PC-3 (cell line): ENCODE data around the gene PLIN3. TPM values are rescaled to one million over a fixed set of nuclear protein-coding genes. Genes with fewer than 3 reads are reported as not detected.

Experiments
- ATAC-seq: fragments of 200-7000 bp; cut with Tn5 transposase; 2 replicates; pipeline ENCODE4 v1.9.1; 2020; ENCODE audit warnings: mild to moderate bottlenecking, moderate library complexity
- BruUV-seq: library from RNA; stranded (reverse); fragments of 400-500 nt; replicated peaks from 2 replicates; lab custom pipeline; 2021; lab: Mats Ljungman, UMichigan
- CTCF ChIA-PET: fragments of 300-600 bp; sonication (Branson Sonifier 250); formaldehyde crosslinking; loops from one replicate; lab custom pipeline; 2022; ENCODE audit warnings: antibody characterized with exemption; lab: Charles Lee
- POLR2A ChIA-PET: fragments of 300-600 bp; sonication (Branson Sonifier 250); formaldehyde crosslinking; loops from one replicate; lab custom pipeline; 2022; ENCODE audit warnings: antibody characterized with exemption; ENCODE audit not compliant: unreplicated experiment; lab: Charles Lee
- DNase-seq: peaks from one replicate; pipeline ENCODE4 v3.0.0-alpha.2; 2015
- H2AFZ ChIP-seq: fragments of 300-600 bp; sonication (generic); 2 replicates; pipeline ENCODE4 v1.6.0; 2016; ENCODE audit warnings: antibody characterized with exemption, low read length
- H3F3A ChIP-seq: fragments of 300-600 bp; sonication (generic); one replicate; pipeline ENCODE4 v1.6.0; 2017; ENCODE audit warnings: antibody characterized with exemption, low read length, control low read depth, mild to moderate bottlenecking; ENCODE audit not compliant: unreplicated experiment
- H3K27ac ChIP-seq: fragments of 300-600 bp; sonication (generic); 2 replicates; pipeline ENCODE4 v1.5.1; 2016; ENCODE audit warnings: mild to moderate bottlenecking, low read length
- H3K27me3 ChIP-seq: fragments of 300-600 bp; sonication (generic); 2 replicates; pipeline ENCODE4 v1.6.1; 2016; ENCODE audit warnings: low read length, mixed read lengths
- H3K36me3 ChIP-seq: fragments of 300-600 bp; sonication (generic); 2 replicates; pipeline ENCODE4 v1.6.1; 2016; ENCODE audit warnings: low read depth, mixed run types, low read length, mixed read lengths
- H3K4me1 ChIP-seq: fragments of 300-600 bp; sonication (generic); 2 replicates; pipeline ENCODE4 v1.5.1; 2016; ENCODE audit warnings: low read length; ENCODE audit not compliant: insufficient read depth
- H3K4me2 ChIP-seq: fragments of 300-600 bp; sonication (generic); 2 replicates; pipeline ENCODE4 v1.6.0; 2016; ENCODE audit warnings: low read length
- H3K4me3 ChIP-seq: fragments of 300-600 bp; sonication (generic); 2 replicates; pipeline ENCODE4 v1.5.1; 2016; ENCODE audit warnings: mild to moderate bottlenecking, low read length, mixed read lengths
- H3K79me2 ChIP-seq: fragments of 300-600 bp; sonication (generic); 2 replicates; pipeline ENCODE4 v1.6.1; 2017; ENCODE audit warnings: low read length, mixed read lengths
- H3K9ac ChIP-seq: fragments of 300-600 bp; sonication (generic); 2 replicates; pipeline ENCODE4 v1.6.0; 2016; ENCODE audit warnings: mild to moderate bottlenecking, low read length
- H3K9me2 ChIP-seq: fragments of 300-600 bp; sonication (generic); replicated peaks from 2 replicates; pipeline ENCODE4 v1.6.1; 2016; ENCODE audit warnings: mixed run types, low read length, mixed read lengths
- H3K9me3 ChIP-seq: fragments of 300-600 bp; sonication (generic); 2 replicates; pipeline ENCODE4 v1.6.1; 2016; ENCODE audit warnings: low read length, mixed read lengths
- H4K20me1 ChIP-seq: fragments of 300-600 bp; sonication (generic); 2 replicates; pipeline ENCODE4 v1.6.1; 2016; ENCODE audit warnings: low read length, mixed read lengths
- EZH2 ChIP-seq: fragments of 300-600 bp; sonication (generic); IDR thresholded peaks from one replicate; pipeline ENCODE4 v1.6.1; 2017; ENCODE audit warnings: antibody characterized with exemption, mild to moderate bottlenecking, low read length; ENCODE audit not compliant: unreplicated experiment
- EZH2phosphoT487 ChIP-seq: fragments of 300-600 bp; sonication (generic); IDR thresholded peaks from 2 replicates; pipeline ENCODE4 v1.6.1; 2018; ENCODE audit warnings: mild to moderate bottlenecking, antibody characterized with exemption, low read length, borderline replicate concordance
- intact Hi-C: fragments of 100-400 bp; cut with micrococcal nuclease; formaldehyde crosslinking; loops from 2 replicates; pipeline ENCODE4 v1.9.0; 2023
- total RNA-seq: library from RNA; depleted of rRNA; stranded (reverse); fragments of >200 nt; gene quantifications from 2 replicates; pipeline ENCODE4 v1.2.3, GENCODE V29; 2014
- TF ChIP-seq, protein P1 (sequence below): fragments of 300-600 bp; sonication (generic); conservative IDR thresholded peaks from 2 replicates; pipeline ENCODE4 v1.5.1; 2017; ENCODE audit warnings: antibody characterized with exemption, low read depth, mild to moderate bottlenecking, low read length

The PLIN3 gene
- total RNA-seq, 1 experiment from 2014 or later = 136 TPM

DNA sequence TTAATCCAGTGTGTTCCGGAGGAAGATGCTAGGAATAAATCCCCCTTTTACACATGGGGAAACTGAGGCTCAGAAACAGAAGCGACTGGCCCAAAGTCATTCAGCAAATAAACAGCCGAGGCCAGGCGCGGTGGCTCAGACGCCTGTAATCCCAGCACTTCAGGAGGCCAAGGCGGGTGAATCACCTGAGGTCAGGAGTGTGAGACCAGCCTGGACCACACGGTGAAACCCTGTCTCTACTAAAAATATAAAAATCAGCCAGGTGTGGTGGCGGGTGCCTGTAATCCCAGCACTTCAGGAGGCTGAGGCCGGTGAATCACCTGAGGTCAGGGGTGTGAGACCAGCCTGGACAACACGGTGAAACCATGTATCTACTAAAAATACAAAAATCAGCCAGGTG is 11.6 kb upstream of the PLIN3 start:
- ChIA-PET POLR2A (interaction anchor here (0.7 kb wide), 1 partner anchor 88 kb away, joined by 4 read pairs; no protein-coding TSS in a partner anchor), CTCF (no interaction called here)
- Histone ChIP-seq H3K9me3 (no peaks in the 10 kb centered on the region), H3K4me3 (no peak overlapping the region), H4K20me1 (no peaks in the 10 kb centered on the region), H3K4me1 (no peaks in the 10 kb centered on the region), H3K27me3 (no peaks in the 10 kb centered on the region), H3K36me3 (no peaks in the 10 kb centered on the region), H3K9me2 (no peaks in the 10 kb centered on the region), H3F3A (no peaks in the 10 kb centered on the region), H2AFZ (no peak overlapping the region), H3K9ac (no peak overlapping the region), H3K4me2 (no peak overlapping the region), H3K79me2 (no peaks in the 10 kb centered on the region), H3K27ac (no peak overlapping the region)
- intact Hi-C loops = no loop called here
- TF ChIP-seq EZH2phosphoT487 (no peak), EZH2 (no peak)
- TF ChIP-seq, protein P1, sequence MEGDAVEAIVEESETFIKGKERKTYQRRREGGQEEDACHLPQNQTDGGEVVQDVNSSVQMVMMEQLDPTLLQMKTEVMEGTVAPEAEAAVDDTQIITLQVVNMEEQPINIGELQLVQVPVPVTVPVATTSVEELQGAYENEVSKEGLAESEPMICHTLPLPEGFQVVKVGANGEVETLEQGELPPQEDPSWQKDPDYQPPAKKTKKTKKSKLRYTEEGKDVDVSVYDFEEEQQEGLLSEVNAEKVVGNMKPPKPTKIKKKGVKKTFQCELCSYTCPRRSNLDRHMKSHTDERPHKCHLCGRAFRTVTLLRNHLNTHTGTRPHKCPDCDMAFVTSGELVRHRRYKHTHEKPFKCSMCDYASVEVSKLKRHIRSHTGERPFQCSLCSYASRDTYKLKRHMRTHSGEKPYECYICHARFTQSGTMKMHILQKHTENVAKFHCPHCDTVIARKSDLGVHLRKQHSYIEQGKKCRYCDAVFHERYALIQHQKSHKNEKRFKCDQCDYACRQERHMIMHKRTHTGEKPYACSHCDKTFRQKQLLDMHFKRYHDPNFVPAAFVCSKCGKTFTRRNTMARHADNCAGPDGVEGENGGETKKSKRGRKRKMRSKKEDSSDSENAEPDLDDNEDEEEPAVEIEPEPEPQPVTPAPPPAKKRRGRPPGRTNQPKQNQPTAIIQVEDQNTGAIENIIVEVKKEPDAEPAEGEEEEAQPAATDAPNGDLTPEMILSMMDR = no peak
- no peak for DNase-seq
- no TSS peak for BruUV-seq
- no peak for ATAC-seq

DNA sequence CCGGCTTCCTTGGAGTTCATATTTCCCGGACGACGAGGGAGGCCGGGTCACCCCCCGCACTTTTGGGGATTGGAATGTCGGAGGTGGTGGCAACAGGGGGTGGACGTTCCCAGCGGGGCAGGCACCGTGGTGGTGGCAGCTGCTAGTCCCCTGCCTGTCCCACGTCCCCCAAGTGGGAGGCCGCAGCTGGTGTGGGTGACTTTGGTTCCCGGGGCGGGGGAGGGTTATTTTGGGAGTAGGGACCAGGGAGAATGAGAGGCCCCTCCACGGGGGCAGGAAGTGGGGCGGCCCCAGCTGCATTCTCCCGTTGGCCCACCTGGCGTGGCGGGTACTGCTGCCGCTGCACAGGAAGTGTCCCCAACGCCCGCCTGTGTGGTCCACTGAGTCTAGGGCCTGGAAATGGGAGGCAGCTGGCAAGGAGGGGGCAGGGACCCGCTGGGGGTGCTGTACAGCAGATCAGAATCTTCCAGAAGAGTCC is 11.1 kb upstream of the PLIN3 start:
- Histone ChIP-seq H3K4me2 (no peak overlapping the region), H3K79me2 (no peaks in the 10 kb centered on the region), H3K27me3 (no peaks in the 10 kb centered on the region), H3K27ac (no peak overlapping the region), H3F3A (no peaks in the 10 kb centered on the region), H3K4me1 (no peaks in the 10 kb centered on the region), H4K20me1 (no peaks in the 10 kb centered on the region), H3K36me3 (no peaks in the 10 kb centered on the region), H3K4me3 (no peak overlapping the region), H2AFZ (no peak overlapping the region), H3K9me2 (no peaks in the 10 kb centered on the region), H3K9me3 (no peaks in the 10 kb centered on the region), H3K9ac (no peak overlapping the region)
- DNase-seq (no peak), ATAC-seq (no peak)
- intact Hi-C loops = no loop called here
- ChIA-PET CTCF (no interaction called here), POLR2A (no interaction called here)
- BruUV-seq = no TSS peak
- TF ChIP-seq EZH2phosphoT487 = no peak
- TF ChIP-seq EZH2 = no peak
- TF ChIP-seq, protein P1 = no peak

DNA sequence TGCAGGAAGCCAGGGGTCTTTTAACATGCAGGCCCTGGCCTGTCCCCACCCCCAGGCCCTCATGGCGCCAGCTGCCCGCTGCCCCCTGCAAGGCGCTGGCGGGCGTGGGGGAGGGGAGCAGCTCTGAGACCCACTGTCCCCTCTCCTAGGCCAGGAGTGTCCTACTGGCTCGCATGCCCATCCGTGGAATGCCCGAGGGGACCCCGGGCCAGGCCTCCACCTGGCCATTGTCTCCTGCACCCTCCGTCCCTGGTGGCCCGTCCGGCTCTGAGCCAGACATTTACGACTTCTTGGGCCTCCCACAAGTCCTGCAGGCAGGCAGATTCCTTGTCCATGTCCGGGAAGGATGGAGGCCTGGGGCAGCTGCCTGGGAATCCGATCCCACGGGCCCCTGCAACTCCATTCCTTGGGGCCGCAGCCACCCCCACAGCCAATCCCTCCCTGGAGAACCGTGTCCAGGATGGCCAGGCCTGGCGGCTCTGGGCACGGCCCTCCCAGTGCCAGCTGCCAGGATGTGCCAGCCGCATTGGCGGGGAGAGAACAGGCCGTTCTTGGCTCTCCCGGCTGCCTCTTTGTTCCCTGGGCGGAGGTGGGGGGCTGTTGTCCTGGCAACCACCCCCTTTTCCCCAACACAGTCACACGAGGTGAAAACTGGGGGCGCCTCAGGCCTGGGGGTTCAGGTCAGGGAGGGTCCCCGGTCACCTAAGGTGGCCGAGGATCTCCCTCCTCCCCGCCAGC is 10.5 kb upstream of the PLIN3 start:
- POLR2A ChIA-PET = no interaction called here
- H3F3A ChIP-seq = no peaks in the 10 kb centered on the region
- ATAC-seq (no peak), DNase-seq (no peak)
- CTCF ChIA-PET = no interaction called here
- no peak overlapping the region for H3K9ac ChIP-seq
- TF ChIP-seq EZH2 (no peak), EZH2phosphoT487 (no peak)
- TF ChIP-seq, protein P1 = no peak
- H3K9me2 ChIP-seq = no peaks in the 10 kb centered on the region
- H2AFZ ChIP-seq = no peak overlapping the region
- H3K9me3 ChIP-seq = no peaks in the 10 kb centered on the region
- BruUV-seq = no TSS peak
- no peaks in the 10 kb centered on the region for H4K20me1 ChIP-seq
- H3K4me1 ChIP-seq = no peaks in the 10 kb centered on the region
- H3K27ac ChIP-seq = no peak overlapping the region
- intact Hi-C loops = no loop called here
- no peaks in the 10 kb centered on the region for H3K27me3 ChIP-seq
- H3K4me3 ChIP-seq = no peak overlapping the region
- no peaks in the 10 kb centered on the region for H3K79me2 ChIP-seq
- H3K4me2 ChIP-seq = no peak overlapping the region
- no peaks in the 10 kb centered on the region for H3K36me3 ChIP-seq
